Measurements from ENCODE around the gene MAML3.

MAML3 gene

GRCh38 chr4:139721789-139722188, 432.2 kb downstream of the MAML3 start:
- no peak overlapping the region for H3K27ac ChIP-seq
- H3K4me3 ChIP-seq (ENCODE audit: low read depth, low read length) = no peak overlapping the region
- H2AFZ ChIP-seq = no peak overlapping the region
- H3K36me3 ChIP-seq (ENCODE audit: control insufficient read depth, insufficient read depth, low read length) = no peaks in the 10 kb centered on the region
- H3K27me3 ChIP-seq (ENCODE audit: control insufficient read depth, insufficient read depth, low read length) = no peaks in the 10 kb centered on the region
- no peaks in the 10 kb centered on the region for H3K79me2 ChIP-seq
- no peak for TF ChIP-seq CTCF (IDR thresholded peaks at IDR 0.05)
- H3K4me1 ChIP-seq = no peaks in the 10 kb centered on the region
- H3K4me2 ChIP-seq (ENCODE audit: low read length) = no peak overlapping the region
- no peaks in the 10 kb centered on the region for H3K9me3 ChIP-seq (ENCODE audit: control insufficient read depth, low read length)
- no peak overlapping the region for H3K9ac ChIP-seq

- Histone ChIP-seq H2AFZ (no peak overlapping the region), H3K27me3 (ENCODE audit: control insufficient read depth, insufficient read depth, low read length) (no peaks in the 10 kb centered on the region), H3K27ac (no peak overlapping the region), H3K79me2 (no peaks in the 10 kb centered on the region), H3K36me3 (ENCODE audit: control insufficient read depth, insufficient read depth, low read length) (no peaks in the 10 kb centered on the region), H3K4me3 (ENCODE audit: low read depth, low read length) (no peak overlapping the region), H3K4me2 (ENCODE audit: low read length) (no peak overlapping the region), H3K4me1 (no peaks in the 10 kb centered on the region), H3K9ac (no peak overlapping the region), H3K9me3 (ENCODE audit: control insufficient read depth, low read length) (no peaks in the 10 kb centered on the region)
- TF ChIP-seq CTCF (IDR thresholded peaks at IDR 0.05) = no peak
Measured at GRCh38 chr4:139720806-139721205, 433.2 kb downstream of the MAML3 start.

GRCh38 chr4:139719381-139720101, 434.4 kb downstream of the MAML3 start:
- H3K9ac ChIP-seq = no peak overlapping the region
- no peak for TF ChIP-seq CTCF (IDR thresholded peaks at IDR 0.05)
- no peaks in the 10 kb centered on the region for H3K4me1 ChIP-seq
- no peaks in the 10 kb centered on the region for H3K27me3 ChIP-seq (ENCODE audit: control insufficient read depth, insufficient read depth, low read length)
- H3K36me3 ChIP-seq (ENCODE audit: control insufficient read depth, insufficient read depth, low read length) = no peaks in the 10 kb centered on the region
- H3K4me2 ChIP-seq (ENCODE audit: low read length) = no peak overlapping the region
- H3K79me2 ChIP-seq = no peaks in the 10 kb centered on the region
- no peaks in the 10 kb centered on the region for H3K9me3 ChIP-seq (ENCODE audit: control insufficient read depth, low read length)
- H3K27ac ChIP-seq = no peak overlapping the region
- no peak overlapping the region for H2AFZ ChIP-seq
- H3K4me3 ChIP-seq (ENCODE audit: low read depth, low read length) = no peak overlapping the region

GRCh38 chr4:139718833-139719232, 435.2 kb downstream of the MAML3 start:
- TF ChIP-seq CTCF (IDR thresholded peaks at IDR 0.05) = no peak
- Histone ChIP-seq H3K4me3 (ENCODE audit: low read depth, low read length) (no peak overlapping the region), H3K79me2 (no peaks in the 10 kb centered on the region), H3K36me3 (ENCODE audit: control insufficient read depth, insufficient read depth, low read length) (no peaks in the 10 kb centered on the region), H3K9ac (no peak overlapping the region), H3K9me3 (ENCODE audit: control insufficient read depth, low read length) (no peaks in the 10 kb centered on the region), H3K4me2 (ENCODE audit: low read length) (no peak overlapping the region), H3K27ac (no peak overlapping the region), H3K4me1 (no peaks in the 10 kb centered on the region), H2AFZ (no peak overlapping the region), H3K27me3 (ENCODE audit: control insufficient read depth, insufficient read depth, low read length) (no peaks in the 10 kb centered on the region)

GRCh38 chr4:139718358-139718757, 435.6 kb downstream of the MAML3 start:
- Histone ChIP-seq H2AFZ (no peak overlapping the region), H3K9ac (no peak overlapping the region), H3K9me3 (ENCODE audit: control insufficient read depth, low read length) (no peaks in the 10 kb centered on the region), H3K27ac (no peak overlapping the region), H3K4me3 (ENCODE audit: low read depth, low read length) (no peak overlapping the region), H3K4me1 (no peaks in the 10 kb centered on the region), H3K4me2 (ENCODE audit: low read length) (no peak overlapping the region), H3K27me3 (ENCODE audit: control insufficient read depth, insufficient read depth, low read length) (no peaks in the 10 kb centered on the region), H3K79me2 (no peaks in the 10 kb centered on the region), H3K36me3 (ENCODE audit: control insufficient read depth, insufficient read depth, low read length) (no peaks in the 10 kb centered on the region)
- TF ChIP-seq CTCF (IDR thresholded peaks at IDR 0.05) = no peak
